ENCODE results near the gene ABHD17A. TPM values are rescaled to one million over a fixed set of nuclear protein-coding genes. Genes with fewer than 3 reads are reported as not detected.

ABHD17A gene
- total and polyA plus RNA-seq, 4 donors, result 68.8 to 110 (median 91.0) TPM

DNA sequence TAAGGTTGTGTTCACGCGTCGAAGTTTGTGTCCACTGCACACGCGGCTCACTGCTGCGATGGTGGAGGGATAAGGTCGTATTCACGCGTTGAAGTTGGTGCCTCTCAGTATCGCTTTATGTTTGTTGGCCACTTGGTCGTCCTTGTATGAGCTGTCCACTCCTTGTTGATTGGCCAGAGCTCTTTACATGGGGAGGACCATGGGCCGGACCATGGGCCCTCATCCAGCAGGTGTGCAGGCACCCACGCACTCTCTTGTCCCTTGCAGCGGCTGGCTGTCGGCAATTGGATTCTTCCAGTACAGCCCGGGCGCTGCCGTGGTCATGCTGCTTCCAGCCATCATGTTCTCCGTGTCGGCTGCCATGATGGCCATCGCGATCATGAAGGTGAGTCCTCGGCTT lies 37.5 kb upstream of the ABHD17A start:
- Histone ChIP-seq H3K36me3 (ENCODE audit: control insufficient read depth in 4 of 4, insufficient read depth in 4 of 4, low read length in 4 of 4) (peaks cover 0 to 54% (median 6%) of the 10 kb centered on the region in 4 donors), H3K4me1 (ENCODE audit: control insufficient read depth in 5 of 5, insufficient read depth in 5 of 5, low read length in 5 of 5) (no peaks in the 10 kb centered on the region), H3K27me3 (ENCODE audit: control insufficient read depth in 3 of 3, insufficient read depth in 3 of 3, low read length in 2 of 3) (no peaks in the 10 kb centered on the region), H3K9me3 (ENCODE audit: control insufficient read depth in 4 of 4, insufficient read depth in 3 of 4, low read length in 3 of 4) (peaks cover 0 to 1% (median 0%) of the 10 kb centered on the region in 4 donors), H3K4me3 (no peak overlapping the region), H3K27ac (ENCODE audit: low read depth in 1 of 2, low read length in 1 of 2) (no peak overlapping the region), H3K9ac (ENCODE audit: insufficient read depth in 1 of 2, low read length in 2 of 2) (no peak overlapping the region)
- DNase-seq (no peak), ATAC-seq (ENCODE audit: insufficient read depth, low FRiP score) (no peak)
- TF ChIP-seq, protein P1, sequence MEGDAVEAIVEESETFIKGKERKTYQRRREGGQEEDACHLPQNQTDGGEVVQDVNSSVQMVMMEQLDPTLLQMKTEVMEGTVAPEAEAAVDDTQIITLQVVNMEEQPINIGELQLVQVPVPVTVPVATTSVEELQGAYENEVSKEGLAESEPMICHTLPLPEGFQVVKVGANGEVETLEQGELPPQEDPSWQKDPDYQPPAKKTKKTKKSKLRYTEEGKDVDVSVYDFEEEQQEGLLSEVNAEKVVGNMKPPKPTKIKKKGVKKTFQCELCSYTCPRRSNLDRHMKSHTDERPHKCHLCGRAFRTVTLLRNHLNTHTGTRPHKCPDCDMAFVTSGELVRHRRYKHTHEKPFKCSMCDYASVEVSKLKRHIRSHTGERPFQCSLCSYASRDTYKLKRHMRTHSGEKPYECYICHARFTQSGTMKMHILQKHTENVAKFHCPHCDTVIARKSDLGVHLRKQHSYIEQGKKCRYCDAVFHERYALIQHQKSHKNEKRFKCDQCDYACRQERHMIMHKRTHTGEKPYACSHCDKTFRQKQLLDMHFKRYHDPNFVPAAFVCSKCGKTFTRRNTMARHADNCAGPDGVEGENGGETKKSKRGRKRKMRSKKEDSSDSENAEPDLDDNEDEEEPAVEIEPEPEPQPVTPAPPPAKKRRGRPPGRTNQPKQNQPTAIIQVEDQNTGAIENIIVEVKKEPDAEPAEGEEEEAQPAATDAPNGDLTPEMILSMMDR (IDR thresholded peaks at IDR 0.05; ENCODE audit: control extremely low read depth, extremely low read depth), result no peak
- 93 to 94% methylated on average over 23 of the region's 23 CpGs for WGBS, 2 donors

DNA sequence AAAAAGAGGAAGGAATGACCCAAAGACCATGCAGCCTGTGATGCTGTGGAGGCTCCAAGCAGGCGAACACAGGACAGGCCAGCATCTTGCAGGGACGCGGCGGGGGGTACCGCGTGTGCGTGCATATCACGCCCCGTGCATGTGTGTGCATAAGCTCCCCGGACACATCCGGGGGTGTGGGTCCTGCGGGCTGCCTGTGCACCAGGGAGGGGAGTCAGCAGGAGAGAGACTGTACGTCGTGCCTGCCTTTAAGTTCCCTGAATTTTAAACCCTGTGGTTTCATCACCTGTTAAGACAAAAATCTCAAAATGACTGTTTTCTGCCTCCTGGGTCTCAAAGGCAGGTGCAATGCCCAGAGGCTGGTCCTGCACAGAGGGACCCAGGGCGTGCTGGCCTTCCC lies 36.5 kb upstream of the ABHD17A start:
- Histone ChIP-seq H3K36me3 (ENCODE audit: control insufficient read depth in 4 of 4, insufficient read depth in 4 of 4, low read length in 4 of 4) (peaks cover 0 to 58% (median 6%) of the 10 kb centered on the region in 4 donors), H3K4me3 (no peak overlapping the region), H3K27me3 (ENCODE audit: control insufficient read depth in 3 of 3, insufficient read depth in 3 of 3, low read length in 2 of 3) (no peaks in the 10 kb centered on the region), H3K4me1 (ENCODE audit: control insufficient read depth in 5 of 5, insufficient read depth in 5 of 5, low read length in 5 of 5) (no peaks in the 10 kb centered on the region), H3K9ac (ENCODE audit: insufficient read depth in 1 of 2, low read length in 2 of 2) (no peak overlapping the region), H3K9me3 (ENCODE audit: control insufficient read depth in 4 of 4, insufficient read depth in 3 of 4, low read length in 3 of 4) (peaks cover 0 to 1% (median 0%) of the 10 kb centered on the region in 4 donors), H3K27ac (ENCODE audit: low read depth in 1 of 2, low read length in 1 of 2) (no peak overlapping the region)
- TF ChIP-seq, protein P1 (IDR thresholded peaks at IDR 0.05; ENCODE audit: control extremely low read depth, extremely low read depth), result no peak
- no peak for ATAC-seq (ENCODE audit: insufficient read depth, low FRiP score)
- 91 to 93% methylated on average over 15 of the region's 15 CpGs for WGBS, 2 donors
- no peak for DNase-seq

DNA sequence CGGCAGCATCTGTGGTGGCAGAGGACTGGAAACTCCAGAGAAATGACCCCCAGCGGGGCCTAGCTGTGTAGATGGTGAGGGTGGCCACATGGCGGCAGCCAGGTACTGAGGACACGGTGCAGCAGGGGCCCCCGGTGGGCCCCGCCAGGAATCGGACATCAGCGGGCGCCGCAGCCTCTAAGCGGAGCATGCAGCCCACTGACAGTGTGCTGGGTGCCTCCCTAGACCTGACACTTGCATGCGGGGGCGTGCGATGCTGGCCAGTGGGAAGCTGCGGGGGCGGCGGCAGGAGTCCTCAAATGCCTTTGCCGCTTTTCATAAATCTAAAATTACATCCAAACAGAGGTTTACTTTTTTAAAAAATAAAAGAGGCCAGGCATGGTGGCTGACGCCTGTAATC lies 36.0 kb upstream of the ABHD17A start:
- no peak for ATAC-seq (ENCODE audit: insufficient read depth, low FRiP score)
- Histone ChIP-seq H3K9ac (ENCODE audit: insufficient read depth in 1 of 2, low read length in 2 of 2) (no peak overlapping the region), H3K4me3 (no peak overlapping the region), H3K27me3 (ENCODE audit: control insufficient read depth in 3 of 3, insufficient read depth in 3 of 3, low read length in 2 of 3) (no peaks in the 10 kb centered on the region), H3K4me1 (ENCODE audit: control insufficient read depth in 5 of 5, insufficient read depth in 5 of 5, low read length in 5 of 5) (no peaks in the 10 kb centered on the region), H3K9me3 (ENCODE audit: control insufficient read depth in 4 of 4, insufficient read depth in 3 of 4, low read length in 3 of 4) (peaks cover 0 to 1% (median 0%) of the 10 kb centered on the region in 4 donors), H3K27ac (ENCODE audit: low read depth in 1 of 2, low read length in 1 of 2) (no peak overlapping the region), H3K36me3 (ENCODE audit: control insufficient read depth in 4 of 4, insufficient read depth in 4 of 4, low read length in 4 of 4) (peaks cover 0 to 58% (median 7%) of the 10 kb centered on the region in 4 donors)
- 94 to 96% methylated on average over 19 of the region's 19 CpGs for WGBS, 2 donors
- TF ChIP-seq, protein P1 (IDR thresholded peaks at IDR 0.05; ENCODE audit: control extremely low read depth, extremely low read depth), result no peak
- DNase-seq, result no peak

DNA sequence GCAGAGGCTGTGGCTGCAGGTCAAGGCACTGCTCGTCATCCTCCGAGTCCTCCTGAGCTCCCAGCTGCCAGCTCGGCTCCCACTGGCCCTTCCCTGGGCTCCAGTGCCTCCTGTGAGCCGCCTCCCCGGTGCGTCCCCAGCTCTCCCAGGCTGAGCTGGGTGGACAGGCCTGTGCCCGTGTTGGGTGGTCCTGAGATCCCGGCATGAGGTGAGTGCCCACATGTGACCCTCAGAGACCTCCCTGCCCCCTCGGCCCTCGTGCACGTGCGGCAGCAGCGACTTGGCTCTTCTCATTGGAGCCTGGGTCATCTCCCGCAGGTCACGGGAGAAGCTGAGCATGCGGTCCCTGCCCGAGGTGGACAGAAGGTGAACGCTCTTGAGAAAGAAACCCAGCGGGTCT lies 35.3 kb upstream of the ABHD17A start:
- WGBS, 2 donors, result 94% methylated on average over 19 of the region's 19 CpGs
- peaks cover 0 to 58% (median 7%) of the 10 kb centered on the region in 4 donors for H3K36me3 ChIP-seq (ENCODE audit: control insufficient read depth in 4 of 4, insufficient read depth in 4 of 4, low read length in 4 of 4)
- TF ChIP-seq, protein P1 (IDR thresholded peaks at IDR 0.05; ENCODE audit: control extremely low read depth, extremely low read depth), result no peak
- H3K27me3 ChIP-seq (ENCODE audit: control insufficient read depth in 3 of 3, insufficient read depth in 3 of 3, low read length in 2 of 3), result no peaks in the 10 kb centered on the region
- DNase-seq (no peak), ATAC-seq (ENCODE audit: insufficient read depth, low FRiP score) (no peak)
- no peaks in the 10 kb centered on the region for H3K4me1 ChIP-seq (ENCODE audit: control insufficient read depth in 5 of 5, insufficient read depth in 5 of 5, low read length in 5 of 5)
- H3K9ac ChIP-seq (ENCODE audit: insufficient read depth in 1 of 2, low read length in 2 of 2), result no peak overlapping the region
- no peak overlapping the region for H3K4me3 ChIP-seq
- H3K27ac ChIP-seq (ENCODE audit: low read depth in 1 of 2, low read length in 1 of 2), result no peak overlapping the region
- peaks cover 0 to 1% (median 0%) of the 10 kb centered on the region in 4 donors for H3K9me3 ChIP-seq (ENCODE audit: control insufficient read depth in 4 of 4, insufficient read depth in 3 of 4, low read length in 3 of 4)

All from lung (tissue), 12 donors.